BE2C (cell line): ENCODE data around the gene KBTBD12. TPM values are rescaled to one million over a fixed set of nuclear protein-coding genes. Genes with fewer than 3 reads are reported as not detected.
"Not testable (repeated sequence)": the region's sequence is repeated elsewhere in the genome, so short reads cannot be mapped to it uniquely, and the experiment has no call there.

Experiments used
- DNase-seq: peaks from one replicate; pipeline ENCODE4 v3.0.0-alpha.2; 2020
- H3K27me3 ChIP-seq: fragments of 250-450 bp; sonication (Bioruptor Pico); 2 replicates; pipeline ENCODE4 v1.5.1; 2020; ENCODE audit warnings: mild to moderate bottlenecking
- H3K36me3 ChIP-seq: fragments of 250-450 bp; sonication (Bioruptor Pico); 2 replicates; pipeline ENCODE4 v1.5.1; 2020; ENCODE audit warnings: mild to moderate bottlenecking
- H3K4me1 ChIP-seq: fragments of 250-450 bp; sonication (Bioruptor Pico); 2 replicates; pipeline ENCODE4 v1.5.1; 2020
- H3K4me3 ChIP-seq: 2 replicates; pipeline ENCODE4 v1.5.1; 2011; ENCODE audit warnings: low read depth, low read length
- H3K9me3 ChIP-seq: fragments of 250-450 bp; sonication (Bioruptor Pico); 2 replicates; pipeline ENCODE4 v1.5.1; 2020
- CTCF ChIP-seq: IDR thresholded peaks from 2 replicates; pipeline ENCODE4 v1.5.1; 2012; ENCODE audit warnings: mild to moderate bottlenecking, low read depth, low read length
- polyA plus RNA-seq: library from polyadenylated mRNA; unstranded; fragments of >200 nt; gene quantifications from one replicate; pipeline ENCODE4 v1.2.1, GENCODE V29; 2012; ENCODE audit warnings: low read depth, missing spikeins; ENCODE audit not compliant: insufficient read length, insufficient read depth

Gene KBTBD12
- polyA plus RNA-seq, result 0.17 TPM

- Histone ChIP-seq H3K27me3 (no peaks in the 10 kb centered on the region), H3K4me3 (no peak within 1 kb of the TSS)
These were observed at the start of gene KBTBD12 for GRCh38 chr3:127915115-127915936. Gene KBTBD12 (plus strand): TSS chr3:127915232. CDS start chr3:127923062, 7,830 bp downstream.

GRCh38 chr3:127865941-127866340 lies 49.1 kb upstream of the KBTBD12 start:
- H3K4me1 ChIP-seq, result no peaks in the 10 kb centered on the region
- H3K36me3 ChIP-seq, result no peaks in the 10 kb centered on the region
- H3K4me3 ChIP-seq, result no peak overlapping the region
- no peak; the same call in 1 of the 2 replicates for TF ChIP-seq CTCF
- no peaks in the 10 kb centered on the region for H3K27me3 ChIP-seq
- no peak for DNase-seq
- H3K9me3 ChIP-seq, result no peaks in the 10 kb centered on the region

More at GRCh38 chr3:127915115-127915936, at the start of gene KBTBD12:
- TF ChIP-seq CTCF, result no peak
- Histone ChIP-seq H3K36me3 (no peaks in the 10 kb centered on the region), H3K4me1 (no peaks in the 10 kb centered on the region), H3K9me3 (no peaks in the 10 kb centered on the region)
- no peak for DNase-seq

- no peaks in the 10 kb centered on the region for H3K4me1 ChIP-seq
- H3K27me3 ChIP-seq, result no peaks in the 10 kb centered on the region
- no peaks in the 10 kb centered on the region for H3K36me3 ChIP-seq
- no peak for DNase-seq
- no peaks in the 10 kb centered on the region for H3K9me3 ChIP-seq
- TF ChIP-seq CTCF, result no peak
- no peak overlapping the region for H3K4me3 ChIP-seq
These were observed 47.6 kb upstream of the KBTBD12 start for GRCh38 chr3:127867412-127867811.

GRCh38 chr3:127867986-127868385 lies 47.0 kb upstream of the KBTBD12 start:
- H3K4me1 ChIP-seq, result no peaks in the 10 kb centered on the region
- H3K27me3 ChIP-seq, result no peaks in the 10 kb centered on the region
- no peak for DNase-seq
- no peak for TF ChIP-seq CTCF
- H3K4me3 ChIP-seq, result no peak overlapping the region
- H3K9me3 ChIP-seq, result no peaks in the 10 kb centered on the region
- no peaks in the 10 kb centered on the region for H3K36me3 ChIP-seq

GRCh38 chr3:127870156-127870555 lies 44.9 kb upstream of the KBTBD12 start:
- TF ChIP-seq CTCF, result no peak
- no peak overlapping the region for H3K4me3 ChIP-seq
- DNase-seq, result no peak

GRCh38 chr3:127874097-127874496 lies 40.9 kb upstream of the KBTBD12 start:
- not testable (repeated sequence) for H3K9me3 ChIP-seq, H3K4me1 ChIP-seq, DNase-seq, H3K36me3 ChIP-seq, H3K4me3 ChIP-seq, H3K27me3 ChIP-seq

More at GRCh38 chr3:127870156-127870555, 44.9 kb upstream of the KBTBD12 start:
- H3K4me1 ChIP-seq, result no peaks in the 10 kb centered on the region
- H3K9me3 ChIP-seq, result no peaks in the 10 kb centered on the region
- no peaks in the 10 kb centered on the region for H3K27me3 ChIP-seq
- no peaks in the 10 kb centered on the region for H3K36me3 ChIP-seq
